PC-9 (cell line): ENCODE measurements around the gene ASB1. TPM values are rescaled to one million over a fixed set of nuclear protein-coding genes. Genes with fewer than 3 reads are reported as not detected.

ENCODE experiments used
- BruUV-seq: library from RNA; stranded (reverse); fragments of 400-500 nt; replicated peaks from 2 replicates; lab custom pipeline; 2021; lab: Mats Ljungman, UMichigan
- CTCF ChIA-PET: fragments of 300-600 bp; sonication (Branson Sonifier 250); formaldehyde crosslinking; loops from one replicate; lab custom pipeline; 2022; ENCODE audit warnings: antibody characterized with exemption; lab: Charles Lee
- POLR2A ChIA-PET: fragments of 300-600 bp; sonication (Branson Sonifier 250); formaldehyde crosslinking; loops from one replicate; lab custom pipeline; 2022; ENCODE audit warnings: antibody characterized with exemption; ENCODE audit not compliant: unreplicated experiment; lab: Charles Lee
- DNase-seq, 2 experiments: peaks; one replicate each; pipeline versions ENCODE4 v3.0.0 to v3.0.0-alpha.2; 2015 to 2022; ENCODE audit warnings: mixed read lengths in 1 of 2
- H2AFZ ChIP-seq: fragments of 200-600 bp; sonication (generic); 2 replicates; pipeline ENCODE4 v1.8.1; 2017; ENCODE audit warnings: antibody characterized with exemption
- H3F3A ChIP-seq: fragments of 200-600 bp; sonication (generic); 2 replicates; pipeline ENCODE4 v1.8.1; 2017; ENCODE audit warnings: antibody characterized with exemption, mild to moderate bottlenecking, low read depth; ENCODE audit not compliant: insufficient read depth
- H3K27ac ChIP-seq: fragments of 200-600 bp; sonication (generic); 2 replicates; pipeline ENCODE4 v1.6.1; 2016; ENCODE audit warnings: mixed run types
- H3K27me3 ChIP-seq: fragments of 200-600 bp; sonication (generic); 2 replicates; pipeline ENCODE4 v1.6.1; 2016; ENCODE audit warnings: low read depth, mixed run types; ENCODE audit not compliant: insufficient read depth
- H3K36me3 ChIP-seq: fragments of 200-600 bp; sonication (generic); 2 replicates; pipeline ENCODE4 v1.6.1; 2016; ENCODE audit warnings: low read depth, mixed run types
- H3K4me1 ChIP-seq: fragments of 200-600 bp; sonication (generic); replicated peaks from 2 replicates; pipeline ENCODE4 v1.6.1; 2016; ENCODE audit warnings: mixed run types; ENCODE audit not compliant: insufficient read depth
- H3K4me2 ChIP-seq: fragments of 200-600 bp; sonication (generic); 2 replicates; pipeline ENCODE4 v1.6.1; 2017; ENCODE audit warnings: mixed run types
- H3K4me3 ChIP-seq: fragments of 200-600 bp; sonication (generic); 2 replicates; pipeline ENCODE4 v1.6.1; 2016; ENCODE audit warnings: mixed run types
- H3K79me2 ChIP-seq: fragments of 200-600 bp; sonication (generic); 2 replicates; pipeline ENCODE4 v1.6.1; 2017; ENCODE audit warnings: low read depth, mixed run types
- H3K9me2 ChIP-seq: fragments of 200-600 bp; sonication (generic); 2 replicates; pipeline ENCODE4 v1.8.1; 2017; ENCODE audit warnings: mild to moderate bottlenecking; ENCODE audit not compliant: insufficient read depth
- H3K9me3 ChIP-seq: fragments of 200-600 bp; sonication (generic); 2 replicates; pipeline ENCODE4 v1.8.1; 2016; ENCODE audit warnings: low read depth; ENCODE audit not compliant: insufficient read depth
- H4K20me1 ChIP-seq: fragments of 200-600 bp; sonication (generic); 2 replicates; pipeline ENCODE4 v1.8.1; 2017; ENCODE audit not compliant: insufficient read depth
- EZH2 ChIP-seq: fragments of 200-600 bp; sonication (generic); IDR thresholded peaks from 2 replicates; pipeline ENCODE4 v1.8.0; 2017; ENCODE audit warnings: antibody characterized with exemption, low read depth
- intact Hi-C: fragments of 100-400 bp; cut with micrococcal nuclease; formaldehyde crosslinking; loops from one replicate; pipeline ENCODE4 v1.10.0; 2022; ENCODE audit not compliant: unreplicated experiment
- total RNA-seq: library from RNA; stranded (reverse); gene quantifications from 2 replicates; pipeline ENCODE4 v1.2.3, GENCODE V29; 2021
- TF ChIP-seq, protein P1 (sequence below): fragments of 200-600 bp; sonication (generic); conservative IDR thresholded peaks from 2 replicates; pipeline ENCODE4 v1.6.1; 2017; ENCODE audit warnings: mixed run types, antibody characterized with exemption, mild to moderate bottlenecking, moderate library complexity

ASB1 gene
- total RNA-seq, 1 experiment from 2014 or later = 56.7 TPM

DNA sequence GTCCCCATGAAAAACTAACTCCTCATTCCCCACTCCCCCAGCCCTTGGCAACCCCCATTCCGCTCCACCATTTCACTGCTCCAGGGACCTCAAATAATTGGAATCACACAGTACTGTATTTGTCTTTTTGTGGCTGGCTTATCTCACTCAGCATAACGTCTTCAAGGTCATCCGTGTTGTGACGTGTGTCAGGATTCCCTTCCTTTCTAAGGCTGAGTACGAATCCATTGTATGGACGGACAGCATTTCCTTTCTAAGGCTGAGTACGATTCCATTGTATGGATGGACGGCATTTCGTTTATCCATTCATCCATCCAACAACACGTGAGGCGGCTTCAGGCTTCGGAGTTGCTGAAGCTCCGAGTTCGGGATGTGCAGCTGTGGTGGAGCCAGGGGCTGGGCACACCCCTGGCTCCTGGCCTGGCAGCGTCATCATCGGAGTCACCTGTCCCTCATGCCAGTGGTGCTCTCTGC lies 1.2 kb upstream of the ASB1 start:
- CTCF ChIA-PET = no interaction called here
- no peak for DNase-seq

DNA sequence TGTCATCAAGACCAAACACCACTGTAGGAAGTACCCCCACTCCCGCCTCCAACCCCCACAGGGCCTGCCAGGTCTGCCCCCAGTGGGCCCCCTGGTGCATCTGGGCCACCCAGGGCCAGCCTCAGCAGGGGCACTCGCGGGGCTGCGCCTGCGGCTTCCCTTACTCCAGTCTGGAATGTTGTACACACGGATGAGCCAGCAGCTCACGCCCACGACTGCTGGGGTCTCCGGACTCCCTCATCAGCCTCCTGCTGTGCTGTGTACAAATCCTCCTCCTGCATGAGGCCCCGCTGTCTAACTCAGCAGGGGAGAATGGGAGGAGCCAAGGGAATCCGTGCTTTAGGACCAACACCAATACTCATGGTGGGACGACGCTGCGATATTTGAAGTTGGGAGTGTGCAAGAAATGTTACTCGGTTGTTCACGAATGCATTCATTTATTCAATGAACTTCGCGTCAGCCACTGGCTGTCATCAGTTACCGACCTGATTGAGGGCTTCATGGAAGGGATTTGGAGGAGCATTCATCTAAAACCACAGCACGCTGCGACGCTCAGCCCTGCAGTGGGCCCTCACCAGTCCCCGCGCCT lies 654 bp upstream of the ASB1 start:
- Histone ChIP-seq H3K4me1 (peaks cover 17% of the 10 kb centered on the region), H3K36me3 (0 out of 2 replicates have a peak, but pooled peaks cover 8% of the 10 kb centered on the region), H4K20me1 (peaks cover 9% of the 10 kb centered on the region; the same call in 1 of the 2 replicates), H3K27ac (peak overlapping the region; percentile 75), H3F3A (peaks cover 10% of the 10 kb centered on the region; the same call in 1 of the 2 replicates), H3K79me2 (peaks cover 39% of the 10 kb centered on the region), H3K4me3 (peak overlapping the region; percentile 92), H3K4me2 (peak overlapping the region; percentile 98), H2AFZ (peak overlapping the region; percentile 95), H3K9me2 (no peaks in the 10 kb centered on the region), H3K9me3 (no peaks in the 10 kb centered on the region), H3K27me3 (no peaks in the 10 kb centered on the region)
- POLR2A ChIA-PET = no interaction called here
- CTCF ChIA-PET = no interaction called here
- TSS peak; percentile 100 for BruUV-seq
- intact Hi-C loops = loop anchor here (5.0 kb wide), 2 partner anchors 44 to 69 kb away; no protein-coding TSS in a partner anchor
- peak in 1 of 2 experiments; percentile 21 for DNase-seq
- TF ChIP-seq EZH2 = no peak
- TF ChIP-seq, protein P1, sequence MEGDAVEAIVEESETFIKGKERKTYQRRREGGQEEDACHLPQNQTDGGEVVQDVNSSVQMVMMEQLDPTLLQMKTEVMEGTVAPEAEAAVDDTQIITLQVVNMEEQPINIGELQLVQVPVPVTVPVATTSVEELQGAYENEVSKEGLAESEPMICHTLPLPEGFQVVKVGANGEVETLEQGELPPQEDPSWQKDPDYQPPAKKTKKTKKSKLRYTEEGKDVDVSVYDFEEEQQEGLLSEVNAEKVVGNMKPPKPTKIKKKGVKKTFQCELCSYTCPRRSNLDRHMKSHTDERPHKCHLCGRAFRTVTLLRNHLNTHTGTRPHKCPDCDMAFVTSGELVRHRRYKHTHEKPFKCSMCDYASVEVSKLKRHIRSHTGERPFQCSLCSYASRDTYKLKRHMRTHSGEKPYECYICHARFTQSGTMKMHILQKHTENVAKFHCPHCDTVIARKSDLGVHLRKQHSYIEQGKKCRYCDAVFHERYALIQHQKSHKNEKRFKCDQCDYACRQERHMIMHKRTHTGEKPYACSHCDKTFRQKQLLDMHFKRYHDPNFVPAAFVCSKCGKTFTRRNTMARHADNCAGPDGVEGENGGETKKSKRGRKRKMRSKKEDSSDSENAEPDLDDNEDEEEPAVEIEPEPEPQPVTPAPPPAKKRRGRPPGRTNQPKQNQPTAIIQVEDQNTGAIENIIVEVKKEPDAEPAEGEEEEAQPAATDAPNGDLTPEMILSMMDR = no peak

More for the DNA sequence above, 1.2 kb upstream of the ASB1 start:
- Histone ChIP-seq H3K4me2 (peak overlapping the region; percentile 98; the same call in 1 of the 2 replicates), H3K4me1 (peaks cover 17% of the 10 kb centered on the region), H3K79me2 (peaks cover 34% of the 10 kb centered on the region), H3K36me3 (0 out of 2 replicates have a peak, but pooled peaks cover 4% of the 10 kb centered on the region), H3K9me3 (no peaks in the 10 kb centered on the region), H3K9me2 (no peaks in the 10 kb centered on the region), H4K20me1 (peaks cover 6% of the 10 kb centered on the region; the same call in 1 of the 2 replicates), H3K4me3 (no peak overlapping the region), H2AFZ (no peak overlapping the region), H3K27ac (no peak overlapping the region), H3F3A (peaks cover 10% of the 10 kb centered on the region; the same call in 1 of the 2 replicates), H3K27me3 (no peaks in the 10 kb centered on the region)
- intact Hi-C loops = loop anchor here (5.0 kb wide), 2 partner anchors 43 to 68 kb away; no protein-coding TSS in a partner anchor
- no peak for TF ChIP-seq EZH2
- TF ChIP-seq, protein P1 = no peak
- BruUV-seq = no TSS peak
- POLR2A ChIA-PET = no interaction called here

DNA sequence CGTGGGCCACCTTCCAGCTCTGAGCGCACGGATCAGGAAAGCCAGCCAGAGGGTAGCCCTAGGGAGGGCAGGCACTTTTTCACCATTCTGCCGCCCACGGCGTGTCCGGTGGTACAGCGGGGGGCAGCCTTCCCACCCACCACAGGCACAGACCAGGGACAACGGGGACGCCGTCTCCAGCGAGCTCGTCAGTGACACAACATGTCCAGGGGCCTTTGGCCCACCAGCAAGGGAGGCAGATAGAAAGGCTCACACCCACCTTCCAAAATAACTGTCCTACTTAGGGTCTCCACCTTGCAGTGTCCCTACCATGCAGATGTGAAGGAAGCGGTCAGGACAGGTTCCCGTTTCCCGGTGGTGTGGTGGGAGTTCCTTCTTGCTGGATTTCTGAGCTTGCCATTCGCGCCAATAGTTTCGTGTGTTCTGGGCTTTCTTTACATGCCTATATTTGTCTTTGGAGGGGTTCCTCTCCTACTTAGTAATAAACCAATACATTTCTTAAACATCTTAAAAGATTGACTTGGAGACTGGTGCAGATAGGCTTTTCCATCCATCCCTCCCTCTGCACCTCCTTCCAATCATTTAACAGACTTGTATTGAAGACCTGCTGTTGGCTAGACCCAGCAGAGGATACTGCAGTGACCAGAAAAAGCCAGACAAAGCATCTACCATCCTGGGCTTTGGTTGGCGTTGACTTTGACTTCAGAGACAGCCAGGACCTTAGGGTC lies 872 bp downstream of the ASB1 start:
- H2AFZ ChIP-seq = peak overlapping the region; percentile 95
- CTCF ChIA-PET = no interaction called here
- POLR2A ChIA-PET = interaction anchor here (1.2 kb wide), 1 partner anchor 18 kb away, joined by 10 read pairs; no protein-coding TSS in a partner anchor

More for the DNA sequence above, 872 bp downstream of the ASB1 start:
- peaks cover 17% of the 10 kb centered on the region for H3K4me1 ChIP-seq
- TF ChIP-seq, protein P1 = no peak
- TF ChIP-seq EZH2 = no peak
- no peaks in the 10 kb centered on the region for H3K9me2 ChIP-seq
- no peak for DNase-seq
- peak overlapping the region; percentile 75 for H3K27ac ChIP-seq
- no peaks in the 10 kb centered on the region for H3K9me3 ChIP-seq
- H4K20me1 ChIP-seq = peaks cover 19% of the 10 kb centered on the region; the same call in 1 of the 2 replicates
- H3K27me3 ChIP-seq = no peaks in the 10 kb centered on the region
- peaks cover 55% of the 10 kb centered on the region for H3K79me2 ChIP-seq
- intact Hi-C loops = loop anchor here (5.0 kb wide), 2 partner anchors 45 to 70 kb away; no protein-coding TSS in a partner anchor
- H3K4me2 ChIP-seq = peak overlapping the region; percentile 98
- peaks cover 10% of the 10 kb centered on the region; the same call in 1 of the 2 replicates for H3F3A ChIP-seq
- BruUV-seq = no TSS peak
- H3K36me3 ChIP-seq = peaks cover 8% of the 10 kb centered on the region; the same call in 1 of the 2 replicates
- peak overlapping the region; percentile 92 for H3K4me3 ChIP-seq
